Ovary (tissue), 3 donors: ENCODE data around the gene RNU4-1.
"Not testable (repeated sequence)": the region's sequence is repeated elsewhere in the genome, so short reads cannot be mapped to it uniquely, and the experiment has no call there.

Experiments
- CTCF ChIP-seq, 3 donors: fragments of 450-650 bp in 2 of 3; fragments of 200-600 bp in 1 of 3; IDR thresholded peaks; one replicate each; pipeline versions ENCODE4 v1.5.1 to v1.8.0; 2016 to 2022; ENCODE audit warnings: antibody characterized with exemption in 3 of 3, mild to moderate bottlenecking in 1 of 3
- POLR2A ChIP-seq: fragments of 450-650 bp; IDR thresholded peaks from one replicate; pipeline ENCODE4 v1.6.1; 2017; ENCODE audit warnings: antibody characterized with exemption, mild to moderate bottlenecking, moderate library complexity
- donor health status: DM: no; HTN: no; CAD: no.

DNA sequence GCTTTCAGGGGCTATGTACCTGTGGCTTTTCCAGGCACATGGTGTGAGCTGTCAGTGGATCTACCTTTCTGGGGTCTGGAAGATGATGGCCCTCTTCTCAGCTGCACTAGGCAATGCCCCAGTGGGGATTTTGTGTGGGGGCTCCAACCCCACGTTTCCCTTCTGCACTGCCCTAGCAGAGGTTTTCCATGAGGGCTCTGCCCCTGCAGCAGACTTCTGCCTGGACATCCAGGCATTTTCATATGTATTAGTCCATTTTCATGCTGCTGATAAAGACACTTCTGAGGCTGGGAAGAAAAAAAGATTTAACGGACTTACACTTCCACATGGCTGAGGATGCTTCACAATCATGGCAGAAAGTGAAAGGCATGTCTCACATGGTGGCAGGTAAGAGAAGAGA lies 43.4 kb upstream of the RNU4-1 start:
- TF ChIP-seq CTCF (IDR thresholded peaks at IDR 0.05); POLR2A: not testable (repeated sequence)
